ENCODE measurements around the gene TBX10.
"Not testable (repeated sequence)": the region's sequence is repeated elsewhere in the genome, so short reads cannot be mapped to it uniquely, and the experiment has no call there.

The TBX10 gene

DNA sequence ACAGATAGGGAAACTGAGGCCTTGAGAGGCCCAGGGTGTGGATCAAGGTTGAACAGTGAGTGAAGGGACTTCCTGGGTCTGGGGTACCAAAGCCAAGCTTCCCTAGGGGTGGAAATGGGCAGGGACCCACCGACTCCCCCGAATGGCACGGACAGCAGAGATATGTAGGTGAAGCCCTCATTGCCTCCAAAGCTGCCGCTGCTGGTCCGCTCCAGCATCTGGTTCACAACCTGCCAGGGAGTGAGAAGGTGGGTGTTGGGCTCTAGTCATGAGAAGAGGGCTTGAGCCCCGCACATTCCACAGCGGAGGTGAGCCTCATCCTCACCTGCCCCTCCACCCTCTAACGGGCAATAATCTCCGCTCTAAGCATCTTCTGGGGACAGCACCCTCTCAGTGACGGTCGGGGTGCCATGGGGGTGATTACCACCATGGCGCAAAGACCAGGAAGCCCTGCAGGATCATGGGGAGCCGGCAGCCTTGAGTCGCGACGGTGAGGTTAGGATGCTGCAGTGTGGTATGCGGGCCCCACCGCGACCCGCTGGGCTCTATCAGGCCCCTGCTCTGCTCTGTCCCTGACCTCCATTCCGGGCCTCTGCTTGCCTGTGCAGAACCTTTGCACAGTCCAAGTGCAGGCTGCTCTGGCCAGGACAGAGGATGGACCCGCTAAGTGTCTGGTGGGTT is 24.1 kb upstream of the TBX10 start:
- no peak for DNase-seq

DNA sequence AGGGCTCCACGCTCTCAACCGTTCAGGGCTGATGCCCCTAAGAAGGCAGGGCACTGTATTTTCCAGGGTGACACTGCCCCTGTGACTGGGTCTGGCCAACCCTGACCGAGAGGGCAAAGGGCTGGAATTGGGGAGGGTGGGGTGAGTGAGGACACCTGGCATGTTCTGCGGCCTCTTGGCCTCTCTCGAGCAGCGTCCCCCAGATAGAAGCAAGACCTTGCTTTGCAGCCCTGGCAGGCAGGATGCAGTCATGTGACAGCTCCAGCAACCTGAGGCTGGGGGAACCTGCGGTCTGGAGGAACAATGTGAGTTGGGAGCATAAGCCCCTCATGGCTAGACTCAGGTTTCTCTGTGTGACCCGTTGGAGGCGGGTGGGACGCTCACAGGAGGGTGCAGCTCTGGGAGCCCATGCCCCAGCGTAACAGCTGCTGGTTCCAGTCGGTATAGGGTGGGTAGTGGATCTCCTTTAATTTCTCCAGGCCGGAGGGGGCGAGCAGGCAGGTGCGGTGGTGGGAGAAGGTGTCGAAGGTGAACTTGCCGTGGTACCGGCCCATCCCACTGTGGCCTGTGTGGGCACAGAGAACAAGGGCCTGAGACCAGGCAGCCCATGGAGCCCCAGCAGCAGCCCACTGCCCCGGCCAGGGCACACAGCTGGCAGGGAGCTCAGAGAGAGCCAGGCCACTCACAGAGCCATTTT is 23.4 kb upstream of the TBX10 start:
- no peak for DNase-seq

DNA sequence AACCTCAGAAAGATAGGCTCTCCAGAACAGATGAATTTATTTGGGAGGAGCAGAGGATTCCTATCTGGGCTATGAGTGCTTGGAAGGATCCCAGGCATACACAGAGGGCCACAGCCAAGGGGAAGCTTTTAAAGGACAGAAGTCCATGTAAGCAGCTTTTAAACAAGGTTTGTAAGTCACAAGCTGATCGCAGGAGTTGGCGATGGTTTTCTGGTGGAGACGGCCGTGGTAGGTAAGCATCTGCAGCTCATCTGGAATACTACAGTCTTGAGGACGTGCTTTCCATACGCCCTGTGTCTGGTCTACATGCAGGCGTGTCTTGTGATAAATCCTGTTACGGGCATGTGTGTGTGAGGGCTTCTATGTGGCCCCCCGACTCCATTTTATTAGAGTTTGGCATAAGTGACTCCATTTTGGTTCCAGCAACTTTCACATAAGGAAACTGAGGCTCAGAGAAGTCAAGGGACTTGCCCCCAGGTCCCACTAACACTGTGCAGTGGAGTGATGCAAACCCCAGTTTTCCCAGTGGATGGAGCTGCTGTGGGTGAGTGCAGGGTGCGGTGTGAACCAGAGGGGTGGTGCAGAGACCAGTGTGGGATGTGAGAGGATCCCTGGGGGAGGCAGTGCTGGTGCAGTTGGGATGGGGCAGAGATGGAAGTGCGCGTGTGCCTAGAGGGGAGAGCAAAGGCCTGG is 22.7 kb upstream of the TBX10 start:
- DNase-seq, result no peak

DNA sequence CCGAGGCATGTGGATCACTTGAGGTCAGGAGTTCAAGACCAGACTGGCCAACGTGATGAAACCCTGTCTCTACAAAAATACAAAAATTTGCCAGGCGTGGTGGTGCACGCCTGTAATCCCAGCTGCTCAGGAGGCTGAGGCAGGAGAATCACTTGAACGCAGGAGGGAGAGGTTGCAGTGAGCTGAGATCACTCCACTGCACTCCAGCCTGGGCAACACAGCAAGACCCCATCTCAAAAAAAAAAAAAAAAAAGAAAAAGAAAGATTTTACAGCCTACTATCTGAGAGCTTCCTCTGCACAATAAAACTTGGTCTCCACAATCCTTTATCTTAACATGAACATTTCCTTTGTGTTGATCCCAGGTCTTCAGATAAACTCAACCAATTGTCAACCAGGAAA is 21.2 kb upstream of the TBX10 start:
- DNase-seq, result not testable (repeated sequence)

DNA sequence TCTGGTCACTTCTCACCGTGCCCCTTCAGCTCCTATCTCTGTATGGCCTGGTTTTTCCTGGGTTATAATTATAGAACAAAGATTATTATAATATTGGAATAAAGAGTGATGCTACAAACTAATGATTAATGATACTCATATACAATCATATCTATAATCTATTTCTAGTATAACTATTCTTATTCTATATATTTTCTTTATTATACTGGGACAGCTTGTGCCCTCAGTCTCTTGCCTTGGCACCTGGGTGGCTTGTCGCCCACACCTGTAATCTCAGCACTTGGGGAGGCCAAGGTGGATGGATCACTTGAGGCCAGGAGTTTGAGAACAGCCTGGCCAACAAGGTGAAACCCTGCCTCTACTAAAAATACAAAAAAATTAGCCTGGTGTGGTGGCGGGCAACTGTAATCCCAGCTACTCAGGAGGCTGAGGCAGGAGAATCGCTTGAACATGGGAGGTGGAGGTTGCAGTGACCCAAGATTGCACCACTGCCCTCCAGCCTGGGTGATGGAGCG is 20.1 kb upstream of the TBX10 start:
- DNase-seq, result not testable (repeated sequence)

DNA sequence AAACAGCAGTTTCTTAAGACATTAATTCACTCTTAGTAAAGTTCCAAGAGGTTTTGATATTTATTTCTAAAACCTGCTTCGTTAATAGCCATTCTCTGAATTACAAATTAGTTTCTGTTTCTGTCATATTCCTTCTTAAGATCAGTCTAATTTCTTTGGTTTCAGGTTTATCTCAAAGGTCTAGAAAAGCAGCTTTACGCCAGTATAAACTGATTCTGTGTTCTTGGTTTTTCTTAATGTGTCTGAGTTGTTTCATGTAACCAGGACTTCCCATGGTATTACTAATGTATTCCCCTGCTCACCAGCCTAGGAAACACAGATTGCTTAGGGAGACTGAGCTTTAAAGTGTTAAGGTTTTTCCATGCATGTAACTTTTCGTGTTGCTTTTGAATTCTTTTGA is 17.7 kb upstream of the TBX10 start:
- DNase-seq, result no peak

DNA sequence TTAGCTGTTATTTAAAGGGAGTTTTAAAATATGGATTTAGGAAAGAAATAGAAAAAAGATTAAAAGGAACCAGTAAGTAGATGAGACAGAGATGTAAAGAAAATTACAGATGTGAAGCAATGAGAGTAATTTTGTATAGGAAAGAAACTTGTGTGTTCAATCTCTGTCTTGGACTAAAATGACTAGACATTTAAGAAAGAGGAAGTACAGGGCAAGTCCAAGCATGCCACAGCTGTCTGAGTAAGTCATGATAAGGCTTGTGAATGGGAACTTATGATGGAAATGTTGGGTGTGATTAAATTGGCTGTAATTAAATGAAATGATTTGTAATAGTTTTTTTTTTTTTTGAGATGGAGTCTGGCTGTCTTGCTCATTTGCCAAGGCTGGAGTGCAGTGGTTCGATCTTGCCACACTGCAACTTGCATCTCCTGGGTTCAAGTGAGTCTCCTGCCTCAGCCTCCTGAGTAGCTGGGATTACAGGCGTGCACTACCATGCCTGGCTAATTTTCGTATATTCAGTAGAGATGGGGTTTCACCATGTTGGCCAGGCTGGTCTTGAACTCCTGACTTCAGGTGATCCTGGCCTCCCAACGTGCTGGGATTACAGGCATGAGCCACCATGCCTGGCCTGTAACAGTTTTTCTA is 16.8 kb upstream of the TBX10 start:
- no peak for DNase-seq

DNA sequence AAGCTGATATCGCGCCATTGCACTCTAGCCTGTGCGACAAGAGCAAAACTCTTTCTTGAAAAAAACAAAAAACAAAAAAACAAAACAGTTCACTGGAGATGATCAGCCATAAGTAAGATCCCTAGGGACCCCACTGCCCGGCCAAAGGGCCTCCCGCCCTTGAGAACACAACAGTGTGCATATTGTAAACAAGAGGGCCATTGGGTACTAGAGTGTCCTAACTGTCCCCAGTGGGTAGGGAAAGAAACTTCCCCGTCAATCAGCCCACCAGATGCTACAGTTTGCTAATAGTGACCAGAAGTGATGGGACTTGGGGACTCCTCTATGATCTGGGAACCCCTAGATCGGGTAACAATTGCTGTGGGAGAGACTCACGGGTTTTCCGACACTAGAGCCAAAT is 14.7 kb upstream of the TBX10 start:
- no peak for DNase-seq

DNA sequence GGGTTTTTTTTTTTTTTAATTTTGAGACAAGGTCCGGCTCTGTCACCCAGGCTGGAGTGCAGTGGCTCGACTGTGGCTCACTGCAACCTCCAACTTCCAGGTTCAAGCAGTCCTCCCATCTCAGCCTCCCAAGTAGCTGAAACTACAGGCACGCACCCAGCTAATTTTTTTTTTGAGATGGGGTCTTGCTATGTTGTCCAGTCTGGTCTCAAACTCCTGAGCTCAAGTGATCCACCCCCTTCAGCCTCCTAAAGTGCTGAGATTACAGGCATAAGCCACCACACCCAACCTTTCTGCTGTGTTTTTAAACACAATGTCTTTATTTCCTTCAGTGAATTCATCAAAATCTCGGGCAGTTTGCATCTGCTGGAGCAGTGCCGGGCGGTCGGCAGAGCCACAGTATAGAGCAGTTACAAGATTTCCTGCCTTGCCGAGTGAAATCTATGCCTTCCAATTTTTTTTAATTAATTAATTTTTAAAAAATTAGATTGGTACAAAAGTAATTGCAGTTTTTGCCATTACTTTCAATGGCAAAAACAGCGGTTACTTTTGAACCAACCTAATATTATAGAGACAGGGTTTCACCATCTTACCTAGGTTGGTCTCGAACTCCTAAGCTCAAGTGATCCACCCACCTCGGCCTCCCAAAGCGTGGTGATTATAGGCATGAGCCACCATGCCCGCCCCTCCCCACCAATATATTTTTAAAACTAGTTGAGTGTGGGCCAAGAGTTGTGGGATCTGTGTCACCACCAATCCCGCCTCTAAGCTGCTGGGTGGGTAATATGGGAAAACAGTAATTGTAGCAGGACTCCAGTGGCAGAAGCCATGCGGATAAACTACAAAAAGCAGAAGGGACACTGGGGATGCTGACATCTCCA is 13.6 kb upstream of the TBX10 start:
- DNase-seq, result no peak

DNA sequence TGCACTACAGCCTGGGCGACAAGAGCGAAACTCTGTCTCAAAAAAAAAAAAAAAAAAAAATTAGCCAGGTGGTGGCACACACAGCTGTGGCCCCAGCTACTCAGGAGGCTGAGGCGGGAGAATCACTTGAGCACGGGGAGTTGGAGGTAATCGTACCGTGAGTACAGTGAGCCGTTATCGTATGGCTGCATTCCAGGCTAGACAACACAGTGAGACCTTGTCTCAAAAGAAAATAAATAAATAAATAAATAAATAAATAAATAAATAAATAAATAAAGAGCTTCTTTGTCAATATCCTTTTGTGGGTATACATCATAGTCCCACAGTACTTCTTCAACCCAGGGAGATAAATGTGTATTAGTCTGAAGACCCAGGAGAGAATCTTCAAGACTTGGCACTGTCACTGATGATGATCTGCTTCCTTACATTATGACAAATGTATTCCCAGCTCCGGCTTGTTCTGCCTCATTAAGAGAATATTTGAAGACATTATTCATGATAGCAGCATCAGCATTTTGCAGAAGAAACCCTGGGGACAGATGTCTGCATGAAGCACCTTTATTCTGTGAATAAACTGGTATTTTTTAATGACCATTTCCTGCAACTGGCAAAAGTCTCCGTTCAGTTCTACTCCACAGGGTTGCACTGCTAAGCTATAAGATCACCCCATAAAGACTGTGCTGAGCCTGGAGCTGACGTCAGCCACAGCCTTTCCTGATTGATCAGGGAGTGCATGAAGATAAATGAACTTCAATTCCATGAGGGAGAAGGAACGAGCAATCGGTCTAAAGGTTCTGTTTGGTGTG is 12.6 kb upstream of the TBX10 start:
- no peak for DNase-seq

DNA sequence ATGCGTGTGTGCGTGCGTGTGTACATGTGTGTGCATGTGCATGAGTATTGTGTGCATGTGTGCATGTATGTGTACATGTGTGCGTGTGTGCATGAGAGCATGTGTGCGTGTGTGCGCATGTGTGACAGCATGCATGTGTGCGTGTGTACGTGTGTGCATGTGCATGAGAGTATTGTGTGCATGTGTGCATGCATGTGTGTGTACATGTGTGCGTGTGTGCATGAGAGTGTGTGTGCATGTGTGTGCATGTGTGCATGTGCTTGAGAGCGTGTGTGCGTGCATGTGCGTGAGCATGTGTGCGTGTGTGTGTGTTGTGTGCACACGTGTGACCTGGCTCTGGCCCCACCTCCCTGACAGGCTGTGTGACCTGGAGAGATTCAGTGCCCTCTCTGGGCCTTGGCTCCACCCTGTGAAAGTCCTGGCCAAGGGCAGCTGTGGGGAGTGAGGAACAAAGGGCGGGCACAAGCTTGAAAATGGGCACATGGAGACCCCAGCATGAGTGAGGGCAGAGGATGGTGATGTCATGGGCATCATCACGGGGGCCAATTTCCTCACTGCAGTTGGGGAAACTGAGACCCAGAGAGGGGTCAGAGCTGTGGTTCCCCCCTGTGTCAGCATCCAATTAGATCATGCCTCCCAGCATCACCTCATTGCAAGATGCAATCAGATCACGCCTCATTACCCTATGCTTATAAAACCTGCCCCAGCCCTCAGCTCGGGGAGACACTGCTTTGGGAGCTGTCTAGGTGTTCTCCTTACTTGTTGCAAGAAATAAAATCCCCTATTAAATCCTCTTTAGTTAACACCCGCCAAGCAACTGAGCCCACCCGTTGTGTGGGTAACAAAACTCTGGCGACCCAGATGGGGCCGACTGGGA is 10.3 kb upstream of the TBX10 start:
- DNase-seq, result no peak

DNA sequence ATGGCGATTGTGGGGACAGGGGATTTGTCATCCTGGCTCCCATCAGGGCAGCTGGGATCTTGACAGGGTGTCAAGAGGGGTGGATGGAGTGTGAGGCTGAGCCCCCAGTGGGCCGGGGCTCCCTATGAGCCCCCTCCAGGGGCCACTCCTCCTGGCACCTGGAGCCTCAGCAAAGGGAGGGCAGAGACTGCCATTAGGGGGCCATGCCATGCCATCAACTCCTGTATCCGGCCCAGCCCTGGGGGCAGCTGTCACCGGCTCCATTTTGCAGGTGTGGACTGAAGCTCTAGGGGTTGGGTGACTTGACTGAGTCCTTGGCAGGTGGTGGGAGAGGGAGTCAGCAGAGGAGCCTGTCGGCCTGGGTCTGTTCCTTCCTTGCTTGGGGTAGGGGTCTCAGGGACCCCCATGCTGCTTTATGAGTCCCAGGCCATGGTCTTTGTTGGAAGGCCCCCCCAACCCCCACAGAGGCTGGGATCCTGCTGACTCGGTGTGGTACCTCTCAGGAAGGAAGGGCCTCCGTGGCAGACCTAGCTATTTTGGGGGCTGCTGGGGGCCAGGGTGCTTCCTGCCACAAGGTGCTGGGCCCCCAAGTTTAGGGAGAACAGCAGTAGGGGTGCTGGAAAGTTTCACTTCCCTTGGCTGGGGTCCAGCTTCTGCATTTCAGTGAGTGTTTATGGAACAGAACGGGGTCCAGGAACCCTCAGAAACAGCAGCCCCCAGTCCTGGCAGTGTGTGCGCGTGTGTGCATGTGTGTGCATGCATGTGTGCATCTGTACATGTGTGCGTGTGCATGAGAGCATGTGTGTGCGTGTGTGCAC is 9.4 kb upstream of the TBX10 start:
- no peak for DNase-seq

DNA sequence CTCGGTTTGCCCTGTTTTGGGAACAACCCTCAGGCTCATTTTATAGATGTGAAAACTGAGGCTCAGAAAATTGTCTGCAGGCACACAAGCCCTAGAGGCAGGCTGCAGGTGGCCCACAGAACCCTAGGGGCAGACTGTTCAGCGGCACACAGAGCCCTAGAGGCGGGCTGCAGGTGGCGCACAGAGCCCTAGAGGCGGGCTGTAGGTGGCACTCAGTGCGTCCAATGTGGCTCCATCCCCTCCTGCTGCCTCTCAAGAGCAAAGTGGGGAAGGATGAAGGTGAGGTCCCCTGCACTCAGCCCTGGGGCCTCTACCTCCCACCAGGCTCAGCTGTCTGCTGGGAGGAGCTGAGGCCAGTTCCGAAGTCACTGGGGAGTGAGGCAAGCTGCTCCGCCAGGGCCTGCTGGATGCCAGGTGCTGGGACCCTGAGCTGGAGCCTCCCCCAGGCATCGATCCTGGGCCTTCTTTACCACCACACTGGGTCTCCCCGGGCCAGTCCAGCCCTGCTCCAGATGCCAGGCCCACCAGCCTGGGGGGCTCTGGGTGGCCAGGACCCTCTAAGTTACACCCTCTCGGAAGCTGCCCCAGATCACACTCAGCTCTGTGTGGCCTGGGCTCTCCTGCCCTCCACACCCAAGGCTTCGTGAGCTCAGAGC is 8.7 kb upstream of the TBX10 start:
- no peak for DNase-seq

DNA sequence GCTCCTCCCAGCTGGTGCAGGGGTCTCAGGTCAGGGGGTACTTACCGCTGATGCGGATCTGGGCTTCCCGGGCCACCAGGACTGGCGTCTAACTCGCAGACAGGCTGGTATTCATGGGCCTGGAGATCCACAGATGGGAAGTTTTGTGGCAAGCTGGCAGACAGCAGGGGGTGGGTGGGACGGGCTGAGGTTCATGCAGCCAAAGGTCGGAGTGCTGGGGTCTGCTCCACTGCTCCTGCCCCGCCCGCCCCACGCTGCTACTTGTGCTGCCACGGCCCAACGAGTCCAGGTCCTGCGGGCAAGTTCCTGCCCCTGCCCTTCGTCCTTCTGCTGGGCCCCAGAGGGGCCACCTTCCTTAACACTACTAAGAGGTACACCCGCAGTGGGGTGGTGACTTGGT is 7.9 kb upstream of the TBX10 start:
- DNase-seq, result no peak

DNA sequence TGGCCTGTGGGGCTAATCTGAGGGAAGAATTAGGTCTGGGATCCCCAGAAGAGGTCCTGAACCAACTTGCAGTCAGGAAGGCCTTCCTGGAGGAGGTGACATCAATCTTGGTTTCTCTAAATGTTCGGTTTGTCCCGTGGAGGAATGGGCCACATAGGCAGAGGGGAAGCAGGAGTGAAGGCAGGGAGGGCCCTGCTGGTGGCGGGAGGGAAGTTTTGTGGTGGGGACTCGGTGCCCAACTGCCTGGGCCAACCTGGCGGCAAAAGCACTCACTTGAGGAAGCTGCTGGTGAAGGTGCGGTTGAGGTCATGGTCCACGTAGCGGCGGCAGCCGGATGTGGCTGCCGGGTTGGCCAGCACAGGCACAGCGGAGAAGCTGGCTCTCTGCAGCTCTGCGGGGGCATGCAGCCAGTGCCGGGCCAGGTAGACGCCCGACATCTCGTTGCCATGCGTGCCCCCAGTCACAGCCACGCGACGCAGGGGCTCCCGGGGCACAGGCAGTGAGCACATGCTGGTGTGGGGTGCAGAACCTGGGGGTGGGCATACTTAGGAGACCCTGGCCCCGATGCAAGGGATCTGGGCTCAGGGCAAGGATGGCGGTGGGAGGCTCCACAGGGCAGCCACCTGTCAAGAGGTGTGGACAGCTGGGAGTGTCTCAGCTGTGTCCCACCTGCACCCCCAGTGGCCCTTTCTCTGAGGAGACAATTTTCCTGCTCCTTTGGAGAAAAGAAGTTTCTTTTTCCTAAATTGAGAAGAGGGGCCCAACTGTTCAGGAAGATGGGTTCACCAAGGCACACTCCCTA is 7.2 kb upstream of the TBX10 start:
- DNase-seq, result no peak

DNA sequence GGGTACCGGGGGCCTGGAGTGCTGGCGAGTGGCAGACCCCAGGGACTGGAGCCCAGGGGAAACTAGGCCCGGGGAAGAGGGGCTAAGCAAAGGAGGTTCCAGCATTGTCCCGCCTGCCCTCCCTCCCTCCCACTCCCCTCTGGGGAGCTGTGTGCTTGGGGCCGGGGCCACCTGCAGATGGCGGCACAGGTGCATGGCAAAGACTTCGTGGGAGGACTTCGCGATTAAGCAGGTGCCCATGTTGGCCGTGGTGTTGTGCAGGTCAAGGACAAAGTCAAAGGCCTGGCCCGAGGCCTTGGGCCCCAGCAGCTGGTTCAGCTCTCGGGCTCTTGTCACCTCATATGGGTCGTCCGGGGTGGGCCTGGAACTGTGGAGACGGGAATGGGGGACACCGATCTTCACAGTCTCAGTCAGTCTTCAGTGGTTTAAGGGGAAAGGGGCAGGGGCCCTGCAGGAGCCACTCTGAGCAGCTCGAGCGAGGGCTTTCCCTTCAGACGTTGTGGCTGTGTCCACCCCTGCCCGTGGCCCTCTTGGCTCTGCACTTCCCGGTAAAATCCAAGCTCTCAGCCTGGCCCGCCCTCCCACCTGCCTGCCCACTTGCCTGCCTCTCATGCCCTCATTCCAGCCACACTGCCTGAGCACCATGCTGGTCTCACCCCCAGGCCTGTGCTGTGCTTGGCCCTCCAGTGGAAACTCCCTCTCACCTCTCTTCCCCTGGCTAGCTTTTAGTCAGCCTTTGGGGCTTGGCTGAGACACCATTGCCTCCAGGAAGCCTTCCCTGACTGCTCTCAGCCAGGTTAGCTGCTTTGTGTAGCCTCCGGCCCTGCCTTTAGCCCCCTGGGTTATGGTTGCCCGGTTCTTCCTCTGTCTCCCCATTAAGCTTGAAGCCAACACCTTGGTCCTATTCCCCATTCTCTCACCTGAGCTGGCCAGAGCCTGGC is 6.2 kb upstream of the TBX10 start:
- no peak for DNase-seq
